ENCODE results near the gene SDR39U1.

SDR39U1 gene

GRCh38 chr14:24392325-24393091 is 50.1 kb downstream of the SDR39U1 start:
- DNase-seq (ENCODE audit: low read depth, low spot score) = no peak
- H3K36me3 ChIP-seq (ENCODE audit: insufficient read depth, low read length) = no peaks in the 10 kb centered on the region
- no peak for TF ChIP-seq FOXP2 (optimal IDR thresholded peaks at IDR 0.05; ENCODE audit: control extremely low read depth, extremely low read length, insufficient read depth)
- no peak for TF ChIP-seq EZH2 (IDR thresholded peaks at IDR 0.05)
- no peak for TF ChIP-seq POLR2AphosphoS5 (IDR thresholded peaks at IDR 0.05; ENCODE audit: borderline replicate concordance, low read depth, low read length)
- H3K4me3 ChIP-seq = no peak overlapping the region
- H3K27ac ChIP-seq = no peak overlapping the region
- H3K9me3 ChIP-seq (ENCODE audit: low read depth, low read length) = no peaks in the 10 kb centered on the region
- H3K9ac ChIP-seq (ENCODE audit: insufficient read length) = no peak overlapping the region

DNA sequence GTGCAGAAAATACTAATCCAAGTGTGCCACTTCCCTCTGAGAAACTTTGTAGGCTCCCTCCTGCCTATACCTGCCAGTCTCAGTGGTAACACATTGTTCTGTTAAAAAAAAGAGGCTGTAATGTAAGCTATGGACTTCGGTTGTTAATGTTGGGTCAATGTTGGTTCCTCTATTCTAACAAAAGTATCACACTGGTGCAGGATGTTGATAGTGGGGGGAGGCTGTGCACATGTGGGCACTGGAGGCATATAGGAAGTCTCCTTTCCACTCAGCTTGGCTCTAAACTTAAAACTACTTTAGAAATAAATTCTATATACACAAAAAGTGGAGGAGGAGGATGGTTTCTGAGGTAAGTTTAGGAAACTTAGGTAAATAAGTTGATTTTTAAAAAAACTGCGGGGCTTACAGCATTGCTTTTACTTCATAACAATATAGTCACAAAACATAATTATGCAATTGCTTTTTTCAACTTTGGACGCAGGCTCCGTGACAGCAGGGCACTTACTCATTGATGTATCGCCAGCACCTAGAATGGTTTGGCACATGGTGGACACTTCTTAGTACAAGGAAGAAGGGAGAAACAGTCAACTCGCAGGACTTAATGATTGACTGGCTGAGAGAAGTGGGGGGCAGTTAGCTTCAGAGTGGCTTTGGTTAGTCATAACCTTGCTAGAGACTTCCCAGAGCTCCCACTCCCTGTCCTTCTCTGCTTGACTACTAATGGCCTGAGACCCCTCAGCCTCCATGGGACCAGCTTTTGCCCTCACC is 51.7 kb downstream of the SDR39U1 start:
- Histone ChIP-seq H3K4me3 (no peak overlapping the region), H3K9me3 (ENCODE audit: low read depth, low read length) (no peaks in the 10 kb centered on the region), H3K36me3 (ENCODE audit: insufficient read depth, low read length) (no peaks in the 10 kb centered on the region), H3K9ac (ENCODE audit: insufficient read length) (no peak overlapping the region), H3K27ac (no peak overlapping the region)
- DNase-seq (ENCODE audit: low read depth, low spot score) = no peak
- no peak for TF ChIP-seq EZH2 (IDR thresholded peaks at IDR 0.05)
- no peak for TF ChIP-seq FOXP2 (optimal IDR thresholded peaks at IDR 0.05; ENCODE audit: control extremely low read depth, extremely low read length, insufficient read depth)
- no peak for TF ChIP-seq POLR2AphosphoS5 (IDR thresholded peaks at IDR 0.05; ENCODE audit: borderline replicate concordance, low read depth, low read length)
